Adipocyte (in vitro differentiated cells): ENCODE data around the gene OPA1.
"Not testable (repeated sequence)": the region's sequence is repeated elsewhere in the genome, so short reads cannot be mapped to it uniquely, and the experiment has no call there.

ENCODE experiments used
- DNase-seq: peaks from one replicate; pipeline ENCODE4 v3.0.0-alpha.2; 2015; ENCODE audit warnings: low read depth
- H3K27me3 ChIP-seq: replicated peaks from 2 replicates; pipeline ENCODE4 v1.7.0; 2013; ENCODE audit warnings: mild to moderate bottlenecking, low read length, moderate library complexity; ENCODE audit not compliant: control insufficient read depth, insufficient read depth
- H3K36me3 ChIP-seq: 2 replicates; pipeline ENCODE4 v1.7.0; 2013; ENCODE audit warnings: low read length, mild to moderate bottlenecking, moderate library complexity; ENCODE audit not compliant: control insufficient read depth, insufficient read depth, severe bottlenecking
- H3K4me1 ChIP-seq: 2 replicates; pipeline ENCODE4 v1.7.0; 2013; ENCODE audit warnings: mild to moderate bottlenecking, low read length, moderate library complexity; ENCODE audit not compliant: control insufficient read depth, insufficient read depth
- H3K4me3 ChIP-seq: 2 replicates; pipeline ENCODE4 v1.7.0; 2013; ENCODE audit warnings: mild to moderate bottlenecking, low read length, moderate library complexity
- H3K9ac ChIP-seq: 2 replicates; pipeline ENCODE4 v1.7.0; 2013; ENCODE audit warnings: mild to moderate bottlenecking, low read length, moderate library complexity
- H3K9me3 ChIP-seq: 2 replicates; pipeline ENCODE4 v1.7.0; 2013; ENCODE audit warnings: mild to moderate bottlenecking, low read length, moderate library complexity; ENCODE audit not compliant: control insufficient read depth

OPA1 gene

DNA sequence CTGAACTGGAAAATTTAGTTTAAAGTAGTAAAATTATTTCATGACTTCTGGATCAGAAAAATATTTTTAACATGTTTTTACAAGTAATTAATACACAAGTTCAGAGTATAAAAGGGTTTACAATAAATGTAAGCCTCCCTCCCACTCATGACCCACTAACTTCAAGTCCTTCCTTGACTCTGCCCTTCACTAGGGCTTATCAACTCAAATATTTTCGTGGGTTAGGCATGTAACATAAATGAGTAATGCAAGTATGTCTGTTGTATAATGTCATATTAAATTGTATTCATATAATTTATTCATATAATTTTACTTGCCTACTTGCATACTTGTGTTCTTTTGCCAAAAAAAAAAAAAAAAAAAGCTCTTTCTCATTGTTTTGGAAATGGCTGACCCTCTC lies 3.4 kb upstream of the OPA1 start:
- H3K9me3 ChIP-seq, result no peaks in the 10 kb centered on the region
- H3K9ac ChIP-seq, result no peak overlapping the region
- no peaks in the 10 kb centered on the region for H3K36me3 ChIP-seq
- no peak overlapping the region for H3K4me3 ChIP-seq
- no peaks in the 10 kb centered on the region for H3K27me3 ChIP-seq
- DNase-seq, result no peak
- H3K4me1 ChIP-seq, result peaks cover 13% of the 10 kb centered on the region

DNA sequence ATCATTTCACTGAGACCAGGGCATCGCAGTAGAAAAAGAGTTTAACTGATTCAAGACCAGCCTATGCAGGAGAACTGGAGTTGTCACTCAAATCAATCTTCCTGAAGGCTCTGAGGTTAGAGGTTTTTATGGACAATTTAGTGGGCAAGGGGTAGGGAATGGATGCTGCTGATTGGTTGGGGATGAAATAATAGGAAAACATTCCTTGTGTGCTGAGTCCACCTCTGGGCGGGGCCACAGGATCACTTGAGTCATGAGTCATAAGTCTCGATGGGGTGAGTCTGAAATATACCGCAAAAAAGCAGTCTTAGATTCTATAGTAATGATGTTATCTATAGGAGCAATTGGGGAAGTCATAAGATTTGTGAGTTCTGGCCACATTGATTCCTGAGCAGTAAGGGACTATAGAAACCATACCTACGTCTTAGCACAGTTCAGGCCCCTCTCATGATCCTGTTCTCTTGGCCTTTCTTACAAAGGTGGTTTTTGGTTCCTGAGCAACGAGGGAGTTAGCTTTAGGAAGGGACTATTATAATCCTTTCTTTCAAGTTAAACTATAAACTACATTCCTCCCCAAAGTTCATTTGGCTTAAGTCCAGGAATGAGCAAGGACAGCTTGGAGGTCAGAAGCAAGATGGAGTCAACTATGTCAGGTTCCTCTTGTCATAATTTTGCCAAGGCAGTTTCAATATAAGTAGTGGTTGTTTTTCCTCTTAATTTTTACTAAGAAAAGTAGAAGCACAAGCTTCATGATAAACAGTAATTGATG lies 2.7 kb upstream of the OPA1 start:
- no peak overlapping the region for H3K9ac ChIP-seq
- H3K4me1 ChIP-seq, result peaks cover 18% of the 10 kb centered on the region
- H3K9me3 ChIP-seq, result no peaks in the 10 kb centered on the region
- DNase-seq, result peak; percentile 50
- H3K27me3 ChIP-seq, result no peaks in the 10 kb centered on the region
- H3K4me3 ChIP-seq, result no peak overlapping the region
- no peaks in the 10 kb centered on the region for H3K36me3 ChIP-seq

DNA sequence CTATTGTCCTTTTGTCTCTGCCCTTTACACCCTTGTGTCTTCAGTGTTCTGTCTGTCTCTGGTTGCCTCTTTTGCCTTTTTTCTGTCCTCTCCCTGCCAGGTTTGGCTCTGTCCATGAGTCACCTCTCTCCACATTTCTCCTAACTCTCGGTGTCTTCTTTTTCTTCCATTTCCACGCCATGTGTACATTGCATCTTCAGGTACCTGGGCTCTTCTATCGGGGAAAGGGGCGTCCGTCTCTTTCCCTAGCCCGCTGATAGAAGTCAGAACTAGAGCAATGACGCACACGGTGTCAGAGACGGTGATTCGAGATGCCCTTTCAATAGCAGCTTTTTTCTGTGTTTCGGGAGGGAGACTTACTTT lies 641 bp downstream of the OPA1 start:
- Histone ChIP-seq H3K4me1 (peaks cover 18% of the 10 kb centered on the region), H3K27me3 (no peaks in the 10 kb centered on the region), H3K36me3 (peaks cover 11% of the 10 kb centered on the region), H3K9me3 (no peaks in the 10 kb centered on the region), H3K9ac (peak overlapping the region; percentile 98), H3K4me3 (peak overlapping the region; percentile 100)
- peak; percentile 60 for DNase-seq

DNA sequence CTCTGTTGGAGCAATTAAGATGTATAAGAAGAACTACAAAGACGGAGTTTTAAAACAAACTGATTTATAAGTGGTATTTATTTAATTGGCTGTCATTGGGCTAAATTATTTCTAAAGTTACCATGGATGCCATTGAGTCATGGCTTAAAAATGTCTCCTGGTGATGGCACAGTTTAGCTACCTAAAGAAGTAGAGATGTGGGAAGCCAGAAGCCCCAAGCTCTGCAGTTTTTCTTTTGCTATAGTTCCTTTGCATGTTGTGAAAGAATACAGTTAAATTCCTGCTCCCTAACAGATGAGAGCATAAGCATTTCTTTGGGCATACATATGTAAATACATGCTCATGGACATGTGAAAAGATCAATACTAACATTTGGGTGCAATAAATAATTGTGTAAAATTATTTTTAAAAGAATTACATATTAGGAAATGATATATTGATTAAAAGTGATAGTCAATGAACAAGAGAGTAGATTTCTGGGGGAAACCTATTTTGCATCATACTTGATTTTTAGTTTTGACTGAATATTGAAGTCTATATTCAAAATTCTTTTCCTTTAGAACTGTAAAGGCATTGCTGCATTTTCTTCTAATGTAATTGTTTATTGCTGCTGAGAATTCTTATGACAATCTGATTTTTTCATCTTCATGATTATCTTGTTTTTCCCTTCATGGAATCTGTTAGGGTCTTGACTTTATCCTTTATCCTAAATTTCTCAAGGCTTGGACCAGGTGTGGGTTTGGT lies 2.1 kb downstream of the OPA1 start:
- Histone ChIP-seq H3K4me1 (peaks cover 18% of the 10 kb centered on the region), H3K9ac (no peak overlapping the region), H3K4me3 (peak overlapping the region; percentile 100), H3K9me3 (no peaks in the 10 kb centered on the region), H3K36me3 (peaks cover 15% of the 10 kb centered on the region), H3K27me3 (no peaks in the 10 kb centered on the region)
- DNase-seq, result peak; percentile 25

DNA sequence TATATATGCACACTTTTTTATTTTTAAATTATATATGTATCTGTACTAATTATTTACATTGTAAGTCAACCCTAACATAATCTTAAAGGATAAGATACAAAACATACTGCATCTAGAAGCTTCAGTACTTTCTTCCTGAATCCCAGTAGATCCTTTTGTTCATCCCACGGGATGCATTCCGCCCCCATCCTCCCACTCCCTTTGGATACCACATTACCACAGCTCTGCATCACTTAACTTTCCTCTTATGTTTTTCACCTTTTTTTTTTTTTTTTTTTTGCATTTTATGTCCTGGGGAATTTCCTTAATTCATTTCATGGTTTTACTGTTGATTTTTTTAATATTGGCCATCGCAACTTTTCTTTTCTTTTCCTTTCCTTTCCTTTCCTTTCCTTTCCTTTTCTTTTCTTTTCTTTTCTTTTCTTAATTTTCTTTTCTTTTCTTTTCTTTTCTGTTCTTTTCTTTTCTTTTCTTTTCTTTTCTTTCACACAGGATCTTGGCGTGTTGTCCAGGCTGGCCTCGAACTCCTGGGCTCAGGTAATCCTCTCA lies 3.0 kb downstream of the OPA1 start:
- Histone ChIP-seq H3K9me3 (no peaks in the 10 kb centered on the region), H3K9ac (no peak overlapping the region), H3K4me3 (no peak overlapping the region), H3K27me3 (no peaks in the 10 kb centered on the region), H3K36me3 (peaks cover 16% of the 10 kb centered on the region), H3K4me1 (peaks cover 18% of the 10 kb centered on the region)
- DNase-seq, result no peak

DNA sequence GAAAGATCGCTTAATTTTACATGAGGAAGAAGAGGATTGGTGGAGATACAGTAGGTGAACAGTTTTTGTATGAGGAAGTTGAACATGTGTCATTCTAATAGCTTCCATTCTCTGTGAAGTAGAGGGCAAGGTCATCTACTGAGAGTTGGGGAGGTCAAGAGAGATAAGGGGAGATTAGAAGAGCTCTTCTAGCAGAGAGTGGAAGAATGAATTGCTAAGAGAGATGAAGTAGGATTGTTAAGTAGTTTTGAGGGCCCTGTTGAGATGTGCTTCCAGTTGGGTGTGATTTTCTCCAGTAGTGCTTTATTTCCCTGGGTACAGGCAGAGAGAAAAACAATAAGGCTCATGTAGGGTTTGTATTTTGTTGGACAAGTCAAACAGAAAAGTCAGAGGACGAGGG lies 5.2 kb downstream of the OPA1 start:
- peaks cover 16% of the 10 kb centered on the region for H3K36me3 ChIP-seq
- H3K27me3 ChIP-seq, result no peaks in the 10 kb centered on the region
- no peaks in the 10 kb centered on the region for H3K9me3 ChIP-seq
- no peak overlapping the region for H3K9ac ChIP-seq
- DNase-seq, result no peak
- no peak overlapping the region for H3K4me3 ChIP-seq
- H3K4me1 ChIP-seq, result peaks cover 20% of the 10 kb centered on the region

DNA sequence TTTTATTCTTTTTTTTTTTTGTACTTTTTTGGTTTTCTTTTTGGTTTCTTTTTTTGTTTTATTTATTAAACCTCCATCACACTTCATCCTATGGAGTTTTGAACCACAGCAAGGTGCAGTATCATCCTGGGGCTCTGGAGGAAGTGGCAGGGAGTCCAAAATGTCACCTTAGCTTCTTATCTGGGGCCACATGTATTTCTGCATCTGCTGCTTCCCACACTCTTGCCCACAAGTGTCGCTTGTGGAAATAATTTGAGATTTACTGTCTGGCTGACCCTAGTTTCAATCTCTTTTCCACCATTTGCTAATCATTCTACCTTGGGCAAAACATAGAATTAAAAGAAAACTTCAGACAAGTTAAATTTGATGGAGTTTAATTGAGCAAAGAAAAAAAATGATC lies 6.4 kb downstream of the OPA1 start:
- no peaks in the 10 kb centered on the region for H3K27me3 ChIP-seq
- peaks cover 15% of the 10 kb centered on the region for H3K4me1 ChIP-seq
- DNase-seq, result no peak
- H3K9ac ChIP-seq, result no peak overlapping the region
- no peak overlapping the region for H3K4me3 ChIP-seq
- H3K9me3 ChIP-seq, result no peaks in the 10 kb centered on the region
- H3K36me3 ChIP-seq, result peaks cover 16% of the 10 kb centered on the region

DNA sequence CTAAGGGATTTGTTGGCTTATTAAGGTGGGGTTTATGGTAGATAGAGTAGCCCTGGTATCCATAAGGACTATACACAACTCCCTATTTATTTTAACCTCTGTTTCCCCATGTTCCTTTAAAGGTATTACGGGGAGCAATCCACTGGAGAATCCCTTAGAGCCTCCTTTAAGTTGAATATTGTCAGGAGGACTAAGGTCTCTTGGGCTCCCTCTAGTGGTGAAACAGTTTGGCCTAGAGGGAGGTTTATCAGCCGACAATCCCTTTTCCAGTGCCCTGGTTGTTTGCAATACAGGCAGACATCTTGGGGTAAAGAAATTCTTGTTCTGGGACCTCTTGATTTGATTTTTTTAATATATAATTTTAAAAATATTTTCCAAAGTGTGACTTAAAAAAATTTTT lies 12.9 kb downstream of the OPA1 start:
- no peaks in the 10 kb centered on the region for H3K36me3 ChIP-seq
- H3K9ac ChIP-seq, result no peak overlapping the region
- H3K4me3 ChIP-seq, result no peak overlapping the region
- H3K9me3 ChIP-seq, result no peaks in the 10 kb centered on the region
- H3K4me1 ChIP-seq, result peaks cover 8% of the 10 kb centered on the region
- no peaks in the 10 kb centered on the region for H3K27me3 ChIP-seq
- DNase-seq, result peak; percentile 87

DNA sequence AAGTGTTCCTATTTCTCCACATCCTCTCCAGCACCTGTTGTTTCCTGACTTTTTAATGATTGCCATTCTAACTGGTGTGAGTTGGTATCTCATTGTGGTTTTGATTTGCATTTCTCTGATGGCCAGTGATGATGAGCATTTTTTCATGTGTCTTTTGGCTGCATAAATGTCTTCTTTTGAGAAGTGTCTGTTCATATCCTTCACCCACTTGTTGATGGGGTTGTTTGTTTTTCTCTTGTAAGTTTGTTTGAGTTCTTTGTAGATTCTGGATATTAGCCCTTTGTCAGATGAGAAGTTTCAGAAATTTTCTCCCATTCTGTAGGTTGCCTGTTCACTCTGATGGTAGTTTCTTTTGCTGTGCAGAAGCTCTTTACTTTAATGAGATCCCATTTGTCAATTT lies 13.9 kb downstream of the OPA1 start:
- not testable (repeated sequence) for DNase-seq

DNA sequence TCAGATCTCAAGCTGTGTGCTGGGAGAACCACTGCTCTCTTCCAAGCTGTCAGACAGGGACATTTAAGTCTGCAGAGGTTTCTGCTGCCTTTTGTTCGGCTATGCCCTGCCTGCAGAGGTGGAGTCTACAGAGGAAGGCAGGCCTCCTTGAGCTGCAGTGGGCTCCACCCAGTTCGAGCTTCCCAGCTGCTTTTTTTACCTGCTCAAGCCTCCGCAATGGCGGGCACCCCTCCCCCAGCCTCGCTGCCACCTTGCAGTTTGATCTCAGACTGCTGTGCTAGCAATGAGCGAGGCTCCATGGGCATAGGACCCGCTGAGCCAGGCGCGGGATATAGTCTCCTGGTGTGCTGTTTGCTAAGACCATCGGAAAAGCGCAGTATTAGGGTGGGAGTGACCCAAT lies 17.5 kb downstream of the OPA1 start:
- peaks cover 11% of the 10 kb centered on the region for H3K36me3 ChIP-seq
- DNase-seq, H3K4me3 ChIP-seq, H3K27me3 ChIP-seq, H3K9me3 ChIP-seq, H3K4me1 ChIP-seq, H3K9ac ChIP-seq: not testable (repeated sequence)

More for the DNA sequence above, 13.9 kb downstream of the OPA1 start:
- not testable (repeated sequence) for H3K27me3 ChIP-seq, H3K4me1 ChIP-seq, H3K4me3 ChIP-seq, H3K9me3 ChIP-seq, H3K36me3 ChIP-seq, H3K9ac ChIP-seq

DNA sequence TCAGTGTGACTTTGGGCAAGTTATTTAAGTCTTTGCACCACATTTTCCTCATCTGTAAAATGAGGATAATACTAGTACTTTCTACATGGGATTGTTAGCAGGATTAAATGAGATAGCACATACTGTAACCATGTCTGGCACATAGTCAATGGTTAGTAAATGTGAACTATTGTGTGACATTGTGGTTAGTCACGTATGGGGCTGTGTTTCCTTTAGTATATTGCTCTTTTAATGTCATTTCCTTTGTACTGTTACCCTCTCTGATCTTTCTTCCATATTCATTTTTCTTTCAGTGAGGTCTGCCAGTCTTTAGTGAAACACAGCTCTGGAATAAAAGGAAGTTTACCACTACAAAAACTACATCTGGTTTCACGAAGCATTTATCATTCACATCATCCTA lies 21.4 kb downstream of the OPA1 start:
- H3K9ac ChIP-seq, result no peak overlapping the region
- H3K27me3 ChIP-seq, result no peaks in the 10 kb centered on the region
- DNase-seq, result no peak
- H3K4me3 ChIP-seq, result no peak overlapping the region
- peaks cover 45% of the 10 kb centered on the region for H3K36me3 ChIP-seq
- no peaks in the 10 kb centered on the region for H3K9me3 ChIP-seq
- peaks cover 4% of the 10 kb centered on the region for H3K4me1 ChIP-seq
